ENCODE results near the gene AQP6.

- no peak for TF ChIP-seq CTCF (IDR thresholded peaks at IDR 0.05 in 8 of 11, conservative IDR thresholded peaks at IDR 0.05 in 3 of 11)
- TF ChIP-seq POLR2A (IDR thresholded peaks at IDR 0.05) = no peak
- no peak for TF ChIP-seq POLR2AphosphoS5 (IDR thresholded peaks at IDR 0.05)
Observed at GRCh38 chr12:49953151-49953550, 19.6 kb upstream of the AQP6 start.

Data from spleen (tissue), 7 donors.